GM10266 (cell line): ENCODE data around the gene CDC16.

ENCODE experiments used
- DNase-seq: peaks from one replicate; pipeline ENCODE4 v3.0.0; 2012; ENCODE audit errors: extremely low spot score
- CTCF ChIP-seq: IDR thresholded peaks from 2 replicates; pipeline ENCODE4 v1.5.1; 2012; ENCODE audit warnings: mild to moderate bottlenecking, low read depth; ENCODE audit not compliant: control insufficient read depth, insufficient read depth; ENCODE audit errors: missing control alignments

CDC16 gene

DNA sequence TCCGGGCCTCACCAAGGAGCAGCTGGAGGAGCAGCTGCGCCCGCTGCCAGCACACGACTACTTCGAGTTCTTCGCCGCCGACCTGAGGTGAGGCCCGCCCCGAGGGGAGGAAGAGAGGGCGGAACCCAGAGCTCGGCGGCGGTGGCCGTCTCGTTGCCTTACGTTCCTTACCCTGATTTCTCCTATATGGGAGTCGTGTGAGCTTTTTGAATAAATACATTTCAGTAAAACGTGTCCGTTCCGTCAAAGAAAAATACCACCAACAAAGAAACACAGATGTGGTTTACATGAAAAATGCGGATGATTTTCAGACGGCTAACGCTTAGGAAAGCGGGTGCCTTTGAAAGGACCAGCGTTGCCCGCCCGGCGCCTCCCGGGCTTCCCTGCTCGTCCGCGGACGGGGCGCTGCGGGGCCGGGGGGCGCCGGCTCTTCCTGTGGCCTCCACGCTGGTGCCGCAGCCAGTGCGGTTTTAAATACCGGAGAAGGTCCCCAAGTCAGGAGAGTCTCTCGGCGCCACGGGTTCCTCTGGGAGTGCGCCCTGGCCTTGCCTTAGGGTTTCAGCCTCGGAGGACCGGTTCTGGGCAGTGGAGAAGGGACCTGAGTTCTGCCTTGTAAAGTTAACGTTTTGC lies 47.5 kb downstream of the CDC16 start:
- TF ChIP-seq CTCF, result no peak
- DNase-seq, result peak; percentile 80

- no peak for TF ChIP-seq CTCF
- DNase-seq, result no peak
These were observed 48.9 kb downstream of the CDC16 start for GRCh38 chr13:114283576-114283975.

GRCh38 chr13:114284680-114285079 lies 50.0 kb downstream of the CDC16 start:
- DNase-seq, result no peak
- TF ChIP-seq CTCF, result no peak

- TF ChIP-seq CTCF, result no peak
- no peak for DNase-seq
These were observed 50.6 kb downstream of the CDC16 start for GRCh38 chr13:114285166-114285808.

DNA sequence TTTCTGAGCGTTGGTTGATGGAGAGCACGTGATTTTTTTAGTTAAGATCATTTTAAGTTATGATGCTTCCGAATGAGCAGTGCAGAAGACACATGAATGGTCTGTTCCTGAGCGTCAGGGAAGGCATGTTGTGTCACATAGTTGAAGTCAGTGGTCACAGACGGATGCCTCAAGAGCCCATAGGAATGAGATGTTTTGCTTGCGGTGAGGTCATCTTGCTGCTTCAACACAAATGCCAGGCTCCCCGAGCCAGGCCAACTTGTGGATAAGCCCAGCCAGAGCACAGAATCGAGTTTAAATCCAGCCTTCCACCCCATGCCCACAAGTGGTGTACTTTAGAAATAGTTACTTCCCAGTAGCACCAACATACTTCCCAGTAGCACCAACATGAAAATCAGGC lies 52.1 kb downstream of the CDC16 start:
- no peak for TF ChIP-seq CTCF
- no peak for DNase-seq

GRCh38 chr13:114288157-114288591 lies 53.5 kb downstream of the CDC16 start:
- TF ChIP-seq CTCF, result no peak
- DNase-seq, result no peak

GRCh38 chr13:114296448-114296847 lies 61.8 kb downstream of the CDC16 start:
- DNase-seq, result no peak
- TF ChIP-seq CTCF, result no peak
